ENCODE data around the gene ERGIC3.
"Not testable (repeated sequence)": the region's sequence is repeated elsewhere in the genome, so short reads cannot be mapped to it uniquely, and the experiment has no call there.

The ERGIC3 gene

DNA sequence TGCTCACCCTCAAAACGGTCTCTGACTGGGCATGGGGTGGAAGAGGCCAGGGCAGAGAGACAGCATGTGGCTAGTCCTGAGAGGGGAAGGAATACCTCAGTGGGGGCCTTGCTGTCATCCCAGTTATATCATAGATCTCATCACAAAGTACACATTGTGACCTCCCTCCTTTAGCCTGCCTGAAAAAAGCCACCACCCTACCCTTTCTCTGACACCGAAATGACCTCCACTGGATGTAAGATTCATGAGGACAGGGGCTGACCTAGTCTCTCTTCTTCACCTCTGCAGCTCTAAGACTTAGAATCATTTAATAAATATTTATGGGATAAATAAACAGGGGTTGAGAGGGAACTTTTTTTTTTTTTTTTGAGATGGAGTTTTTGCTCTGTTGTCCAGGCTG is 12.3 kb upstream of the ERGIC3 start, which contains the start of gene C20orf173:
Gene C20orf173, minus strand, starts transcription at position 101 of the 400 bp plus-strand sequence. CDS start 279 bp downstream, outside the sequence.
- H3K4me3 ChIP-seq (ENCODE audit: low read length): no peak within 1 kb of the TSS
- no peaks in the 10 kb centered on the region for H3K4me1 ChIP-seq (ENCODE audit: insufficient read depth, low read length)
- H3K36me3 ChIP-seq (ENCODE audit: insufficient read depth, low read length): no peaks in the 10 kb centered on the region
- H3K9me3 ChIP-seq (ENCODE audit: low read length): peaks cover 4% of the 10 kb centered on the region
- H3K27me3 ChIP-seq (ENCODE audit: insufficient read depth, low read length): no peaks in the 10 kb centered on the region
- no peak within 1 kb of the TSS for H2AFZ ChIP-seq (ENCODE audit: low read depth, low read length)

- Histone ChIP-seq H2AFZ (ENCODE audit: low read depth, low read length) (no peak overlapping the region), H3K27me3 (ENCODE audit: insufficient read depth, low read length) (no peaks in the 10 kb centered on the region), H3K4me1 (ENCODE audit: insufficient read depth, low read length) (peaks cover 12% of the 10 kb centered on the region), H3K9me3 (ENCODE audit: low read length) (no peaks in the 10 kb centered on the region), H3K4me3 (ENCODE audit: low read length) (peak overlapping the region; percentile 37), H3K36me3 (ENCODE audit: insufficient read depth, low read length) (peaks cover 13% of the 10 kb centered on the region)
These were observed 2.1 kb upstream of the ERGIC3 start for GRCh38 chr20:35539756-35540212.

DNA sequence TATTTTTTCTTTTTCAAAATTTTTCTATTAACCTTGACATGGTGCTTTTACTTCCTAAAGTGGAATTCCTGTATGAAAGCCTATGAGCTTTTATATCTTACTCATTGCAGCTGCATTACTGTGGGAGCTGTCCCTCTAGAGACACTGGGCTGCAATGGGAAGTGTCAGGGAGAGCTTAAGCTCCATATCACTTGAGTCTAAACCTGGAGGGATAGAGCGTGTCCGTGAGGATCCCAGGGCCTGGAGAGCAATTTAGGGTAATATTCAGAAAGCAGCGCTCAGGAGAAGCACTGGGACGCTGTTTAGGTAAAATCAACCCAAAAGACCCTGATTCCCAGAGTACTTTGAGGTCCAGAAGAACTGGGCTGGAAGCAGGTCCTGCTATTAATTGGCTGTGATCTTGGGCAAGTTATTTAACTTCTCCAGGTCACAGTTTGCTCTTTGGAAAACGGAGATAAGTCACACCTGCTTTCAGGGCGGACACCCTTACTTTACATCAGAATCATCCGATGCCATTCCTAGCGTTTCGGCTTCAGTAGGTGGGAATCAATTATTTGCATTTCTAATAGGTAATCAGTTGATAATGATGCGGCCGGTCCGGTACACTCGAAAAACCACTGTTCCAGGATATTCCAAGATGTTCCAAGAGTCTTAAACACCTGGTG is 628 bp upstream of the ERGIC3 start:
- Histone ChIP-seq H3K4me3 (ENCODE audit: low read length) (peak overlapping the region; percentile 58), H3K27me3 (ENCODE audit: insufficient read depth, low read length) (no peaks in the 10 kb centered on the region), H3K9me3 (ENCODE audit: low read length) (no peaks in the 10 kb centered on the region), H3K36me3 (ENCODE audit: insufficient read depth, low read length) (peaks cover 19% of the 10 kb centered on the region), H2AFZ (ENCODE audit: low read depth, low read length) (peak overlapping the region; percentile 94), H3K4me1 (ENCODE audit: insufficient read depth, low read length) (peaks cover 12% of the 10 kb centered on the region)

GRCh38 chr20:35542990-35543389 is 1.1 kb downstream of the ERGIC3 start:
- Histone ChIP-seq H3K4me1 (ENCODE audit: insufficient read depth, low read length) (peaks cover 12% of the 10 kb centered on the region), H3K27me3 (ENCODE audit: insufficient read depth, low read length) (no peaks in the 10 kb centered on the region), H2AFZ (ENCODE audit: low read depth, low read length) (no peak overlapping the region), H3K4me3 (ENCODE audit: low read length) (peak overlapping the region; percentile 58), H3K9me3 (ENCODE audit: low read length) (no peaks in the 10 kb centered on the region), H3K36me3 (ENCODE audit: insufficient read depth, low read length) (peaks cover 35% of the 10 kb centered on the region)

DNA sequence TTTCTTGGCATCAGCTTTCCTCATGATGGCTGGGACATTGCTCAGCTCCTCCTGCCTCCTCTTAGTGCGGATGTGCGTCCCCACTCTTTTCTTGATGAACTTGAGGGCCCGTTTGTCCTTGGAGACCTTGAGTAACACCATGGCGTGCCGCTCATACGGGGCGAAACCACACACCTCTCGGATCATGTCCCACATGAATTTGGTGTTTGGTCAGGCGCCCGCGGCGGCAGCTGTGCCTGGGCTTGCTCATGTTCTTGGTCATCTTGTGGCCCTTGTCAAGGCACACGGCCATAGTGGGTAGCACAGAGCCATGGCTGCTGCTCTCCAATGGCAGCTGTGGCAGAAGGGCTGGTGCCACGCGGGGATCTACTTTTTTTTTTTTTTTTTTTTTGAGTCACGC is 2.6 kb downstream of the ERGIC3 start:
- no peaks in the 10 kb centered on the region for H3K27me3 ChIP-seq (ENCODE audit: insufficient read depth, low read length)
- no peak overlapping the region for H2AFZ ChIP-seq (ENCODE audit: low read depth, low read length)
- peaks cover 47% of the 10 kb centered on the region for H3K36me3 ChIP-seq (ENCODE audit: insufficient read depth, low read length)
- H3K4me1 ChIP-seq (ENCODE audit: insufficient read depth, low read length): peaks cover 12% of the 10 kb centered on the region
- H3K9me3 ChIP-seq (ENCODE audit: low read length): no peaks in the 10 kb centered on the region
- no peak overlapping the region for H3K4me3 ChIP-seq (ENCODE audit: low read length)

DNA sequence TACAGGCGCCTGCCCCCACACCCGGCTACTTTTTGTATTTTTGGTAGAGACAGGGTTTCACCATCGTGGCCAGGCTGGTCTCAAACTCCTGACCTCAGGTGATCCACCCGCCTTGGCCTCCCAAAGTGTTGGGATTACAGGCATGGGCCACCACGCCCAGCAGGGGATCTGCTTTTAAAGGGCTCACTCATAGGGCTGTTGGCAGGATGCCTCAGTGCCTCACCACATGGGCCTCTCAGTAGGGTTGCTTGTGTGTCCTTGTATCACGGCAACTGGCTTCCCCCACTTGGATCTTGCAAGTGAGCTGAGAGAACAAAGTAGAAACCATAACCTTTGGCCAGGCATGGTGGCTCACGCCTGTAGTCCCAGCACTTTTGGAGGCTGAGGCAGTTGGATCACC is 3.1 kb downstream of the ERGIC3 start:
- H3K4me1 ChIP-seq (ENCODE audit: insufficient read depth, low read length): peaks cover 12% of the 10 kb centered on the region
- H2AFZ ChIP-seq (ENCODE audit: low read depth, low read length); H3K4me3 ChIP-seq (ENCODE audit: low read length); H3K9me3 ChIP-seq (ENCODE audit: low read length); H3K27me3 ChIP-seq (ENCODE audit: insufficient read depth, low read length): not testable (repeated sequence)
- peaks cover 50% of the 10 kb centered on the region for H3K36me3 ChIP-seq (ENCODE audit: insufficient read depth, low read length)

DNA sequence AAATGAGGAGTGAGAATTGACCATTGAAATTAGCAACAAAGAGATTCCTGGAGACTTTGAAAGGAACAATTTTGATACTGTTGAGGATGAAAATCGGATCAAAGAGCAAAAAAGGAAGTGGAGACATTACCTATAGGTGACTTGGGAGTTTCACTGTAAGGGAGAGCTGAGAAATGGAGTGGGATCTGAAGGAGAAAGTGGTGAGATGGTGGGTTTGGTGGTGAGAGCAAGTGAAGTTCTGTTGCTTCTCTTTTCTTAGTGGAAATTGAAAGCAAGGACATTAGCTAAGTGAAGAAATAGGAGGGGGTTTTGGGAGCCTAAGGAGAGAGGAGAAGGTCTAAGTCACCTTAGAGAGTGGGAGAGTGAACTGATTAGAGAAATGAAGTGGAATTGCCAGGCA is 4.2 kb downstream of the ERGIC3 start:
- Histone ChIP-seq H3K9me3 (ENCODE audit: low read length) (no peaks in the 10 kb centered on the region), H3K4me1 (ENCODE audit: insufficient read depth, low read length) (peaks cover 11% of the 10 kb centered on the region), H2AFZ (ENCODE audit: low read depth, low read length) (no peak overlapping the region), H3K4me3 (ENCODE audit: low read length) (no peak overlapping the region), H3K27me3 (ENCODE audit: insufficient read depth, low read length) (no peaks in the 10 kb centered on the region), H3K36me3 (ENCODE audit: insufficient read depth, low read length) (peaks cover 59% of the 10 kb centered on the region)

DNA sequence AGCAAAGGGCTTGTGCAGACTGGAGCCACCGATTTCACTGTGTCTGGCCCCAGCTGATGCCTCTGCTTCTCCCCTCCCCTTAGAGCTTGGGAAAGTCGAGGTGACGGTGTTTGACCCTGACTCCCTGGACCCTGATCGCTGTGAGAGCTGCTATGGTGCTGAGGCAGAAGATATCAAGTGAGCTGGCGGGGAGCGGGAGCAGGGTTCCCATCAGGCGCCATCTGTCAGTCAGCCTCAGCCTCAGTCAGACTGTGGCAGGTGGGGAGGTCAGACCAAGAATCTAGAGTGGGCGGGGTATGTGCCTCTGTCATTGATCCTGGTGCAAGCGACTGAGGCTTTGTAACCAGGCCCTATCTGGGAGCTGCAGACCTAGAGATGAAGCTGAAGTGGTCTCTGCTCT is 5.5 kb downstream of the ERGIC3 start:
- H3K27me3 ChIP-seq (ENCODE audit: insufficient read depth, low read length): no peaks in the 10 kb centered on the region
- peaks cover 6% of the 10 kb centered on the region for H3K4me1 ChIP-seq (ENCODE audit: insufficient read depth, low read length)
- no peak overlapping the region for H3K4me3 ChIP-seq (ENCODE audit: low read length)
- H3K9me3 ChIP-seq (ENCODE audit: low read length): no peaks in the 10 kb centered on the region
- no peak overlapping the region for H2AFZ ChIP-seq (ENCODE audit: low read depth, low read length)
- H3K36me3 ChIP-seq (ENCODE audit: insufficient read depth, low read length): peaks cover 71% of the 10 kb centered on the region

DNA sequence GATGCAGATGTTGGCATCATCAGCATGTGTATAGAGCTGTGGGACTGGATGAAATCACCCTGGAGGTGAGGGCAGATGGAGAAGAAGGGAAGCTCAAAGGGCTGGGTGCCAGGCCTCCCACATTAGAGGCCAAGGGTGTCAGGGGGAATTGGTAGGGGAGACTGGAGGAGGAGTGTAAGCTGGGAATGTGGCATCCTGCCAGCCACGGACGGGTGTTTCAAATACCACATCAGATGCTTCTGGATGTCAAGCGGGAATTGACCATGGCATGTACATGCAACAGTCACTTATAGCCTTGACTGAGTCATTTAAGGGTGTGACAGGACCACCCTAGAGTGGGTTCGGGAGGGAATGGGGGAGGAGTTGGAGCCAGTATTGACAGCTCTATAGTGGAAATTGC is 9.6 kb downstream of the ERGIC3 start:
- Histone ChIP-seq H3K4me1 (ENCODE audit: insufficient read depth, low read length) (no peaks in the 10 kb centered on the region), H2AFZ (ENCODE audit: low read depth, low read length) (no peak overlapping the region), H3K4me3 (ENCODE audit: low read length) (no peak overlapping the region), H3K36me3 (ENCODE audit: insufficient read depth, low read length) (peaks cover 86% of the 10 kb centered on the region), H3K27me3 (ENCODE audit: insufficient read depth, low read length) (no peaks in the 10 kb centered on the region), H3K9me3 (ENCODE audit: low read length) (no peaks in the 10 kb centered on the region)

DNA sequence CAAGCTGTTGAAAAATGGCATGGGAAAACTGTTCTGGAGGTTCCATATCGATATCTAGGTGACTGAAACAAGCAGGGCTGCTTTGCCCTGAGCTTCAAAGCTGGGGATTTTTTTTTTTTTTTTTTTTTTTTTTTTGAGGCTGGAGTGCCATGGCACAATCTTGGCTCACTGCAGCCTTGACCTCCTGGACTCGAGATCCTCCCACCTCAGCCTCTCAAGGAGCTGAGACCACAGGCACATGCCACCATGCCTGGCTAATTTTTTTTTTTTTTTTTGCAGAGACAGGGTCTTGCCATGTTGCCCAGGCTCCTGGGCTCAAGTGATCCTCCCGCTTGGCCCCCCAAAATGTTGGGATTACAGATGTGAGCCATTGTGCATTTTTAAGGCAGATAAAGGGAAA is 11.0 kb downstream of the ERGIC3 start:
- Histone ChIP-seq H3K4me3 (ENCODE audit: low read length) (no peak overlapping the region), H3K27me3 (ENCODE audit: insufficient read depth, low read length) (no peaks in the 10 kb centered on the region), H3K36me3 (ENCODE audit: insufficient read depth, low read length) (peaks cover 88% of the 10 kb centered on the region), H3K4me1 (ENCODE audit: insufficient read depth, low read length) (no peaks in the 10 kb centered on the region), H2AFZ (ENCODE audit: low read depth, low read length) (no peak overlapping the region), H3K9me3 (ENCODE audit: low read length) (no peaks in the 10 kb centered on the region)

- not testable (repeated sequence) for H2AFZ ChIP-seq (ENCODE audit: low read depth, low read length); H3K9me3 ChIP-seq (ENCODE audit: low read length); H3K4me3 ChIP-seq (ENCODE audit: low read length); H3K4me1 ChIP-seq (ENCODE audit: insufficient read depth, low read length); H3K27me3 ChIP-seq (ENCODE audit: insufficient read depth, low read length)
- H3K36me3 ChIP-seq (ENCODE audit: insufficient read depth, low read length): peaks cover 78% of the 10 kb centered on the region
These were observed 13.6 kb downstream of the ERGIC3 start for GRCh38 chr20:35555461-35555860.

- H3K36me3 ChIP-seq (ENCODE audit: insufficient read depth, low read length): peaks cover 72% of the 10 kb centered on the region
These were observed 14.2 kb downstream of the ERGIC3 start for GRCh38 chr20:35555951-35556645.

DNA sequence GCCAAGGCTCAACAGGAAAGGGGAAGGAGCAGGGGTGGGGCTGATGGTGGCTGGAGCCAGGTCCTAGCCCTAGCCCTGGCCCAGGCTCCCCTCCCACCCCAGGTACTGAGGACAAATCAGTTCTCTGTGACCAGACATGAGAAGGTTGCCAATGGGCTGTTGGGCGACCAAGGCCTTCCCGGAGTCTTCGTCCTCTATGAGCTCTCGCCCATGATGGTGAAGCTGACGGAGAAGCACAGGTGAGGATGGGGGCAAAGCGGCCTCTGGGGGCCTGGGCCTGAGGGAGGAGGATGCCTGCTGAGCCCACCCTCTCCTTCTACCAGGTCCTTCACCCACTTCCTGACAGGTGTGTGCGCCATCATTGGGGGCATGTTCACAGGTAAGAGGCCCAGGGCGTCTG is 15.0 kb downstream of the ERGIC3 start:
- H3K4me3 ChIP-seq (ENCODE audit: low read length): no peak overlapping the region
- no peak overlapping the region for H2AFZ ChIP-seq (ENCODE audit: low read depth, low read length)
- no peaks in the 10 kb centered on the region for H3K9me3 ChIP-seq (ENCODE audit: low read length)
- no peaks in the 10 kb centered on the region for H3K4me1 ChIP-seq (ENCODE audit: insufficient read depth, low read length)
- H3K27me3 ChIP-seq (ENCODE audit: insufficient read depth, low read length): no peaks in the 10 kb centered on the region
- peaks cover 64% of the 10 kb centered on the region for H3K36me3 ChIP-seq (ENCODE audit: insufficient read depth, low read length)

More at GRCh38 chr20:35555951-35556645, 14.2 kb downstream of the ERGIC3 start:
- Histone ChIP-seq H2AFZ (ENCODE audit: low read depth, low read length) (no peak overlapping the region), H3K4me3 (ENCODE audit: low read length) (no peak overlapping the region), H3K4me1 (ENCODE audit: insufficient read depth, low read length) (no peaks in the 10 kb centered on the region), H3K9me3 (ENCODE audit: low read length) (no peaks in the 10 kb centered on the region), H3K27me3 (ENCODE audit: insufficient read depth, low read length) (no peaks in the 10 kb centered on the region)
